Subcutaneous adipose tissue (tissue), 4 donors: ENCODE results near the gene RBM19. TPM values are rescaled to one million over a fixed set of nuclear protein-coding genes. Genes with fewer than 3 reads are reported as not detected.

Experiments used
- CTCF ChIP-seq: fragments of 450-650 bp; IDR thresholded peaks from one replicate; pipeline ENCODE4 v1.5.1; 2016; ENCODE audit warnings: low read depth, mild to moderate bottlenecking, control low read depth, antibody characterized with exemption, moderate library complexity
- total RNA-seq, 4 donors: library from RNA; depleted of rRNA; stranded (reverse); fragments of >200 nt; gene quantifications; one replicate each; pipeline ENCODE4 v1.1.0, GENCODE V29; 2016

RBM19 gene
- total RNA-seq, 4 donors from 2014 or later: 19.2 to 54.4 (median 32.1) TPM

GRCh38 chr12:113783811-113784210, 182.3 kb downstream of the RBM19 start:
- TF ChIP-seq CTCF: no peak

DNA sequence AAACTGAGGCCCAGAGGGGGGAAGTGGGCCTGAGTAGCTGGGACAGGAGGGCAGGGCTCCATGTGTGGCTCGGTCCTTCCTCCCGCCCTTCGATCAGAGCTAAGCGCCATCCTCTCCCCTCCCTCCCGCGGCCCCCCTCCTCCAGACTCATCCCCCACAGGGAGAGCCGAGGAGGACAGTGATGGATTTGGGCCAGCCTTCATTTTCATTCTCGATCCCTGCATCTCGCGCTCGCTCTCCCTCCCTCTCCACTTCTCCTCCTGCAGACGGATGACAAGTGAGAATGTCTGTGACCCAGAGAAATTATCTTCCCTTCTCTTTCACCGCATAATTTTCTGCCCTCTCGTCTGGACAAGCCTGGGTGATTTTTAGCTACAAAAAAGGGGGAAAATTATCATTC, 183.3 kb downstream of the RBM19 start:
- no peak for TF ChIP-seq CTCF

DNA sequence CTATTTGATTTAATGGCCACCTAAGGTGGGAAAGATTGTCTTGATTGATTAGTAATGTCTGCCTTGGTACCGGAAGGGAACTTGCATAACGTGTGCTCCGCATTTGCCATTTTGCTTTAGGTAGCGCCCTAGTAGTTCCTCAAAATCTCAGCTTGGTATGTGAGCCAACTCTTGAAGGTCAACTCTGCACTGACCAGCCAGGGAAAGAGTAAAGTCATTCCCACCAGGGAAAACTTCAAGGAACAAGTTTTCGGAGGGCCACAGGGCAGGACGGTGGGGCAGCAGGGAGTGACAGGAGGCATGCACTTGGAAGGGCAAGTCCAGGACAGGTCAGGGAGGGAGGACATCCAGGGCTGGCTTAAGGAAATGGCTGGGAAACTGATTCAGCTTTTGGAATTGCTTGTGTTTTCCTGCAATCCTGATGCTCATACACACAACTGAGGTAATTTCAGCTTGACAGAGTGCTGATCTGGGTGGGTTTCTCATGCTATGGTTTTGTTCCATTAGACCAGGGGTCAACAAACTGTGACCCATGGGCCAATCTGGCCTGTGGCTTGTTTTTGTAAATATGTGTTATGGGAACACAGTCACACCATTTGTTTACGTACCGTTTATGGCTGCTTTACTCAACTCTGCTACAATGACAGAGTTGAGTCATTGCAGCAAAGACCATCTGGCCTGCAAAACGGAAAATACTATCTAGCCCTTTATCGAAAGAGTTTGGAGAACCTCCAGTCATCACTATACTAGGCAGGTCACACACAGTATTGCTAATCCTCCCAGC, 184.5 kb downstream of the RBM19 start:
- TF ChIP-seq CTCF: no peak

GRCh38 chr12:113779774-113780173, 186.4 kb downstream of the RBM19 start:
- no peak for TF ChIP-seq CTCF

DNA sequence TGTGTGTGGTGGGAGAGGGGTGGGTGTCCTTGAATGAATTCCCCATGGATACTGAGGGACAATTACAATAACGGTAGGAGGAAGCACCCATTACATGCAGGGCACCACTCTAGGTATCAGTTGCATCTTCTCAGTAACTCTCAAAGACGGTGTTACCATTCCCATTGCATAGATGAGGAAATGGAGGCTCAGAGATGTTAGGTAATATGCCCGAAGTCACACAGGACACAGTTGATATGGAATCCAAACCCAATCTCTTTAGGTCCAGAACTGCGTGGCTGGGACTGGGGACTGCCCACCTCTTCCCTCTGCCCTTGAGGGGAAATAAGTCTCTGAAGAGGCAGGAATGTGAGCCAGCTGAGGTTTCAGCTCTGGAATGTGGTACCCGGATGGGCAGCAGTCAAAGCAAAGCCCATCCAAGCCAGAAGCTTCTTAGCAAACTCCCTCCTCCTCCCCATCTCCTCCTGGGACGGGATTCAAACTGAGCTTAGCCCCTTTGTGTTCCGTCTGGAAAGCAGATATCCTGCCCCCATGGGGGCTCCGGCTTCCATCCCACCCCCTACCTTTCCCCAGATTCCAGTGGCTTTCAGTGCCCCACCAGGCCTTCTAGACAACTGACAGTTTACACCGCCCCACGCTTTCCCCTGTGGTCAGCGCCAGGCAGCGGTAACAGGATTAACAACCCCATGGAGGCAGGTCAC, 187.5 kb downstream of the RBM19 start:
- TF ChIP-seq CTCF: no peak

DNA sequence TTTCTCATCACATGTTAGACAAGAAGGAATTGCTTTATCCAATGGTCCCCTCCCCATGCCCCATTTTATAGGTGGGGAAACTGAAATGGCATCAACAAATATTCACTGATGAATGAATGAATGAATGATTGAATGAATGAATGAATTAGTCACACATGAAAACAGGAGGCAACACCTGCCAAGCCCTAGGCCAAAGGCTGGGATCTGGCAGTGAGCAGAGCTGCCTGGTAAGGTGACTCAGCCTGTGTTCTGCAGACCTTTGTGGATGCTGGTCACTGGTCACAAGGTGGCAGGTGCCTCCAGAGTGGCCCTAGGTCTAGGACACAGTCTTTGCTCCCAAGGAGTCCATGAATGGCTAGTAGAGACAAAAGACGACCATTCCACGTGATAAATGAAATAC, 188.4 kb downstream of the RBM19 start:
- TF ChIP-seq CTCF: no peak

- no peak for TF ChIP-seq CTCF
Measured at GRCh38 chr12:113776536-113776935, 189.6 kb downstream of the RBM19 start.
